K562 (cell line): ENCODE measurements around the gene GJB4. TPM values are rescaled to one million over a fixed set of nuclear protein-coding genes. Genes with fewer than 3 reads are reported as not detected.

Experiments
- TFAM ChIP-seq: fragments of 250-450 bp; sonication (Bioruptor Pico); conservative IDR thresholded peaks from 2 replicates; pipeline ENCODE4 v1.5.0; 2021; ENCODE audit warnings: mild to moderate bottlenecking, moderate library complexity
- ZNF134 ChIP-seq: fragments of 250-450 bp; sonication (Bioruptor Pico); conservative IDR thresholded peaks from 2 replicates; pipeline ENCODE4 v1.4.0; 2020
- polyA plus RNA-seq, 8 experiments: library from polyadenylated mRNA; depleted of rRNA in 4 of 8; stranded (reverse) in 5 of 8; unstranded in 3 of 8; fragments of >200 nt; fragmentation: Nextera tagmentation in 2 of 8; fragmentation: Illumina TruSeq in 1 of 8; extraction: Ambion mirVana in 2 of 8; extraction: Trizol in 1 of 8; gene quantifications; 2 replicates each; pipeline versions ENCODE4 v1.2.1 to v1.2.3, GENCODE V29; 2011 to 2014; ENCODE audit warnings: inconsistent platforms in 1 of 8, missing spikeins in 1 of 8
- total RNA-seq, 7 experiments: library from RNA; depleted of rRNA in 6 of 7; stranded (reverse); fragments of >200 nt in 6 of 7; fragmentation: Illumina TruSeq in 2 of 7; extraction: Trizol in 2 of 7; gene quantifications; 2 replicates each; pipeline versions ENCODE4 v1.2.1 to v1.2.3, GENCODE V29; 2011 to 2021; ENCODE audit warnings: low replicate concordance in 1 of 7
- TF ChIP-seq, protein P1 (sequence below), 2 experiments: fragments of 450-650 bp; IDR thresholded peaks; 2 replicates each; pipeline ENCODE4 v1.6.1; 2016; ENCODE audit warnings: mild to moderate bottlenecking in 2 of 2, borderline replicate concordance in 1 of 2, low read depth in 1 of 2, moderate library complexity in 1 of 2
- TF ChIP-seq, protein P2 (sequence below): fragments of 450-650 bp; formaldehyde crosslinking; IDR thresholded peaks from 2 replicates; pipeline ENCODE4 v1.4.0; 2020; ENCODE audit warnings: mild to moderate bottlenecking

GJB4 gene
- total and polyA plus RNA-seq, 9 of the 15 experiments (the other 6 are each of a cell fraction or from before 2014, with no cell fraction given), result 0.03 TPM; not detected in 8

DNA sequence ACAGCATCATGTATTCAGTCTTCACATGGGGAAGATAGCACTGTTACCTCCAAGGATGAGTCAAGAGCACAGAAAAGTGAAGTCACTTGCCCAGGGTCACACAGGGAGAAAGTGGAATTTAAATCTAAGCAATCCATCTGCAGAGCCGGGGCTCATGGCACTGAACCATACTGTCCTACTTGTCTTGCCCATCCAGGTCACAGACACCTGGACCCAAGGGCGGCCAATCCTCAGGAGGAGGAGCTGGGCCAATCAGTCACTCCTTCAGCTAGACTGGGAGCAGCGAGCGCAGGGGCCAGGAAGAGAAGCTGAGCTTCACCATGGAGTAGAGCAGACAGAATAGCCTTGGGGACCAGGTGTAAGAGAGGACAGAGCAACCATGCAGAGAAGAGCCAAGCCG, 13.9 kb upstream of the GJB4 start (continued):
- TF ChIP-seq TFAM (CRISPR knock-in tag) (no peak), ZNF134 (CRISPR knock-in tag) (no peak)
- TF ChIP-seq, protein P1, sequence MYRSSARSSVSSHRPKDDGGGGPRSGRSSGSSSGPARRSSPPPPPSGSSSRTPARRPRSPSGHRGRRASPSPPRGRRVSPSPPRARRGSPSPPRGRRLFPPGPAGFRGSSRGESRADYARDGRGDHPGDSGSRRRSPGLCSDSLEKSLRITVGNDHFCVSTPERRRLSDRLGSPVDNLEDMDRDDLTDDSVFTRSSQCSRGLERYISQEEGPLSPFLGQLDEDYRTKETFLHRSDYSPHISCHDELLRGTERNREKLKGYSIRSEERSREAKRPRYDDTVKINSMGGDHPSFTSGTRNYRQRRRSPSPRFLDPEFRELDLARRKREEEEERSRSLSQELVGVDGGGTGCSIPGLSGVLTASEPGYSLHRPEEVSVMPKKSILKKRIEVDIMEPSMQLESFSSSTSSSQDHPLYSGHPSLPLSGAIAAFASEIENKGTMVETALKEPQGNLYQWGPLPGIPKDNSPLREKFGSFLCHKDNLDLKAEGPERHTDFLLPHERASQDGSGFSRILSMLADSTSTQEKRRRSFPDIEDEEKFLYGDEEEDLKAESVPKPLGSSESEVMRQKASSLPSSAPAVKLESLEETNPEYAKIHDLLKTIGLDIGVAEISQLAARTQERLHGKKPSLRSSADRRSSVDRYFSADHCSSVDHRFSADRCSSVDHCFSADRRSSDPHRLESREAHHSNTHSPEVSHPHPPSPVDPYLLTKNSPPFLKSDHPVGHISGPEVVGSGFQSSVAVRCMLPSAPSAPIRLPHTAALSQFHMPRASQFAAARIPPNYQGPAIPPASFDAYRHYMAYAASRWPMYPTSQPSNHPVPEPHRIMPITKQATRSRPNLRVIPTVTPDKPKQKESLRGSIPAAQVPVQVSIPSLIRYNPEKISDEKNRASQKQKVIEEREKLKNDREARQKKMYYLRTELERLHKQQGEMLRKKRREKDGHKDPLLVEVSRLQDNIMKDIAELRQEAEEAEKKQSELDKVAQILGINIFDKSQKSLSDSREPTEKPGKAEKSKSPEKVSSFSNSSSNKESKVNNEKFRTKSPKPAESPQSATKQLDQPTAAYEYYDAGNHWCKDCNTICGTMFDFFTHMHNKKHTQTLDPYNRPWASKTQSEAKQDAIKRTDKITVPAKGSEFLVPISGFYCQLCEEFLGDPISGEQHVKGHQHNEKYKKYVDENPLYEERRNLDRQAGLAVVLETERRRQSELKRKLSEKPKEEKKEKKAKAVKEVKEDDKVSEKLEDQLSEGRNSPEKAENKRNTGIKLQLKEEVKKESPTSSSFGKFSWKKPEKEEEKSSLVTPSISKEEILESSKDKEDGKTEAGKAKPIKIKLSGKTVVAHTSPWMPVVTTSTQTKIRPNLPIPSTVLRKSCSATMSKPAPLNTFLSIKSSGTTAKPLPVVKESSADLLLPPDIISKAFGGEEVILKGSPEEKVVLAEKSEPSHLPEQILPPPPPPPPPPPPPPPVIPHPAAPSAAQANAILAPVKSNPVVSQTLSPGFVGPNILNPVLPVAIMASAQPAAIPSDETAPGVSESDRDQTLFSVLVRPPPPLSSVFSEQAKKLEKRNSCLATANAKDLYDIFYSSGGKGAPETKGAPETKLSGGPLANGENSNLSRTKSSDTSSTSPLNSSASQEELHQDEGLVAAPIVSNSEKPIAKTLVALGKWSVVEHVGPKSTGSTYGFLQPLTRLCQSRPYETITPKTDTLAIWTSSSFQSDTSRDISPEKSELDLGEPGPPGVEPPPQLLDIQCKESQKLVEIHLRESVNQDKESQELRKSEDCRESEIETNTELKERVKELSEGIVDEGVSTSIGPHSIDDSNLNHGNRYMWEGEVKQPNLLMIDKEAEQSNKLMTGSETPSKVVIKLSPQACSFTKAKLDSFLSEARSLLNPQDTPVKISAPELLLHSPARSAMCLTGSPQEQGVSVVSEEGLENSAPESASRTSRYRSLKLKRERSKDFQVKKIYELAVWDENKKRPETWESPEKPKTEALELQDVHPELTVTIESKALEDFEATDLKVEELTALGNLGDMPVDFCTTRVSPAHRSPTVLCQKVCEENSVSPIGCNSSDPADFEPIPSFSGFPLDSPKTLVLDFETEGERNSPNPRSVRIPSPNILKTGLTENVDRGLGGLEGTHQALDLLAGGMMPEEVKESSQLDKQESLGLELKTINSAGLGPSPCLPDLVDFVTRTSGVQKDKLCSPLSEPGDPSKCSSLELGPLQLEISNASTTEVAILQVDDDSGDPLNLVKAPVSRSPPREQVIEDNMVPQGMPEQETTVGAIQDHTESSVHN (IDR thresholded peaks at IDR 0.05; ENCODE audit: borderline replicate concordance in 1 of 2, low read depth in 1 of 2), result no peak
- TF ChIP-seq, protein P2, sequence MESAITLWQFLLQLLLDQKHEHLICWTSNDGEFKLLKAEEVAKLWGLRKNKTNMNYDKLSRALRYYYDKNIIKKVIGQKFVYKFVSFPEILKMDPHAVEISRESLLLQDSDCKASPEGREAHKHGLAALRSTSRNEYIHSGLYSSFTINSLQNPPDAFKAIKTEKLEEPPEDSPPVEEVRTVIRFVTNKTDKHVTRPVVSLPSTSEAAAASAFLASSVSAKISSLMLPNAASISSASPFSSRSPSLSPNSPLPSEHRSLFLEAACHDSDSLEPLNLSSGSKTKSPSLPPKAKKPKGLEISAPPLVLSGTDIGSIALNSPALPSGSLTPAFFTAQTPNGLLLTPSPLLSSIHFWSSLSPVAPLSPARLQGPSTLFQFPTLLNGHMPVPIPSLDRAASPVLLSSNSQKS (CRISPR knock-in tag), result no peak
- TF ChIP-seq, all 486 proteins: peak for 0
